ENCODE data around the gene MARK1. TPM values are rescaled to one million over a fixed set of nuclear protein-coding genes. Genes with fewer than 3 reads are reported as not detected.

MARK1 gene
- total RNA-seq, 1 experiment from 2014 or later: 1.8 TPM

GRCh38 chr1:220511785-220512184 is 16.2 kb upstream of the MARK1 start:
- no peaks in the 10 kb centered on the region for H3K4me1 Mint-ChIP-seq (ENCODE audit: low read depth, unreplicated experiment)
- no peak overlapping the region for H3K27ac Mint-ChIP-seq (ENCODE audit: unreplicated experiment)
- peak; percentile 22 for DNase-seq
- intact Hi-C loops (cut with micrococcal nuclease; ENCODE audit: unreplicated experiment): no loop called here
- no peak for TF ChIP-seq CTCF (IDR thresholded peaks at IDR 0.05; ENCODE audit: unreplicated experiment)
- no peak overlapping the region for H3K4me3 Mint-ChIP-seq (ENCODE audit: low read depth, unreplicated experiment)
- CTCF ChIA-PET: no interaction called here
- no peaks in the 10 kb centered on the region for H3K36me3 Mint-ChIP-seq (ENCODE audit: insufficient read depth, unreplicated experiment)
- peaks cover 7% of the 10 kb centered on the region for H3K27me3 Mint-ChIP-seq (ENCODE audit: unreplicated experiment)
- H3K9me3 Mint-ChIP-seq (ENCODE audit: low read depth, unreplicated experiment): no peaks in the 10 kb centered on the region
- no TSS peak for BruUV-seq (replicated peaks)

DNA sequence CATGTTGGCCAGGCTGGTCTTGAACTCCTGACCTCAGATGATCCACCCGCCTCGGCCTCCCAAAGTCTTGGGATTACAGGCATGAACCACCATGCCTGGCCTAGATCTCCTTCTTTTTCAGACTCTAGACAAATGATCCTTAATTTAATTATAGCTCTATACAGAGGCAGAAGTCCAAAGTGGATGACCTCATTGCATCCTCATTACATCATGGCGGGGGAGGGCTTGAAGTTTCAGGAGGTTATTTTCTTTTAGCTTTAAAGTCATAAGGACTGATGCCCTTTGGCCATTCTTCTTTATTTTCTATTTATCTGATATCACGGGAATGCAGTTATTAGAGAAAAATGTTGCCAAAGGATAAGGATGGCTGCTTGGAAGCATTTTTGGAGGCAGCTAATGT is 14.1 kb upstream of the MARK1 start:
- no TSS peak for BruUV-seq (replicated peaks)
- no peak for TF ChIP-seq CTCF (IDR thresholded peaks at IDR 0.05; ENCODE audit: unreplicated experiment)
- Mint-ChIP-seq H3K4me3 (ENCODE audit: low read depth, unreplicated experiment) (no peak overlapping the region), H3K27me3 (ENCODE audit: unreplicated experiment) (peaks cover 26% of the 10 kb centered on the region), H3K9me3 (ENCODE audit: low read depth, unreplicated experiment) (no peaks in the 10 kb centered on the region), H3K36me3 (ENCODE audit: insufficient read depth, unreplicated experiment) (no peaks in the 10 kb centered on the region), H3K4me1 (ENCODE audit: low read depth, unreplicated experiment) (no peaks in the 10 kb centered on the region), H3K27ac (ENCODE audit: unreplicated experiment) (no peak overlapping the region)
- CTCF ChIA-PET: no interaction called here
- no peak for DNase-seq
- intact Hi-C loops (cut with micrococcal nuclease; ENCODE audit: unreplicated experiment): no loop called here

DNA sequence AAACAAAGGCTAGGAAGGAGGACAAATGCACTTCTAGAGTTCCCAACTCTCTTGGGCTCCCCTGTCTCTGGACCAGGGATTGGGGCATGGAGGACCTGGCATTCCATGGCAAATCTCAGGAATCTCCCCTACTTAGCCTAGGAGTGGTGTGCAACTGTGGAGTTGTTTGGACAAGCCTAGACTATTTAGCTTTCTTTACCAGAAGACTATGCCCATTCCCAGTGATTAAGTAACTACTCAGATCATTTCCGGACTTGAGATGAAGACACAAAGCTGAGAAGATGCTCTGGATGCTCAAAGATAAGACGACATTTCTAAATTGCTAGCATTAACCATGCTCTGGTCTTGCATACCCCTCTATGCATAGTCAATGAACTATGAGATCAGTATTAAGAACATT is 13.7 kb upstream of the MARK1 start:
- H3K9me3 Mint-ChIP-seq (ENCODE audit: low read depth, unreplicated experiment): no peaks in the 10 kb centered on the region
- H3K4me3 Mint-ChIP-seq (ENCODE audit: low read depth, unreplicated experiment): no peak overlapping the region
- H3K4me1 Mint-ChIP-seq (ENCODE audit: low read depth, unreplicated experiment): no peaks in the 10 kb centered on the region
- intact Hi-C loops (cut with micrococcal nuclease; ENCODE audit: unreplicated experiment): no loop called here
- peaks cover 30% of the 10 kb centered on the region for H3K27me3 Mint-ChIP-seq (ENCODE audit: unreplicated experiment)
- no peaks in the 10 kb centered on the region for H3K36me3 Mint-ChIP-seq (ENCODE audit: insufficient read depth, unreplicated experiment)
- TF ChIP-seq CTCF (IDR thresholded peaks at IDR 0.05; ENCODE audit: unreplicated experiment): no peak
- BruUV-seq (replicated peaks): no TSS peak
- H3K27ac Mint-ChIP-seq (ENCODE audit: unreplicated experiment): no peak overlapping the region
- DNase-seq: no peak
- CTCF ChIA-PET: no interaction called here

DNA sequence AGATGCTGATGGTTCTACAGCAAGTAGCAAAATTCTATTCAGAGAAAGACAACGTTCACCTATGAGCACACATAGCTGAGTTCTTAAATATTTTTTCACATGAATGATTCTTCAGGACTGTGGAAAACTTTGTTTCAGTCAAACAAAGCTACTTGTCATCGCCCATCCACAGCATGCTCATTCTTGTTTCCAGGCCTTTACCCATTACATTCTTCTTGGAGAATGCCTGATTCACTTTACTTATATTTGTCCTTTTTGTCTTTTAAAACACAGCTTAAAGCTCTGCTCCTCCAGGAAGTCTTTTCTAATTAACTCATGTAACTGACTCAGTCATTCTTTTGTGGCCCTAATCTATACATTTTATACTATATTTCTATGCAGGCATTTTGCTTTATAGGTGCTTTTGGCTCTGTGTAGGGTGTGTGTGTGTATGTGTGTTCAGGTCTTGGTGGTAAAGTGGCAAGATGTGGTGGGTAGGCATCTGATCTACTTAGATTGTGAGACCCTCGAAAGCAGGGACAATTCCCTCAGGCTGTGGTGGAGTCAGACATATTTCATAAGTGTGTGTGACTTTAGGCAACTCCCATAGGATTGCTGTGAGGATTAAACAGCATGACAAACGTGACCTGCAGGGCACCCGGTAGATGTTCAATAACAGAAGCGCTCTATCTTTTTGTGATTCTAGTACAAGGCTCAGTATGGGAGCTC is 11.8 kb upstream of the MARK1 start:
- CTCF ChIA-PET: no interaction called here
- H3K4me1 Mint-ChIP-seq (ENCODE audit: low read depth, unreplicated experiment): no peaks in the 10 kb centered on the region
- no peaks in the 10 kb centered on the region for H3K9me3 Mint-ChIP-seq (ENCODE audit: low read depth, unreplicated experiment)
- no TSS peak for BruUV-seq (replicated peaks)
- no peaks in the 10 kb centered on the region for H3K36me3 Mint-ChIP-seq (ENCODE audit: insufficient read depth, unreplicated experiment)
- H3K27me3 Mint-ChIP-seq (ENCODE audit: unreplicated experiment): peaks cover 30% of the 10 kb centered on the region
- no peak overlapping the region for H3K4me3 Mint-ChIP-seq (ENCODE audit: low read depth, unreplicated experiment)
- no peak for TF ChIP-seq CTCF (IDR thresholded peaks at IDR 0.05; ENCODE audit: unreplicated experiment)
- intact Hi-C loops (cut with micrococcal nuclease; ENCODE audit: unreplicated experiment): no loop called here
- DNase-seq: no peak
- H3K27ac Mint-ChIP-seq (ENCODE audit: unreplicated experiment): no peak overlapping the region
